ENCODE measurements around the gene RTP5. TPM values are rescaled to one million over a fixed set of nuclear protein-coding genes. Genes with fewer than 3 reads are reported as not detected.

RTP5 gene
- total RNA-seq, 2 donors from 2014 or later, result not detected

GRCh38 chr2:241861264-241861663 is 8.3 kb upstream of the RTP5 start:
- no peaks in the 10 kb centered on the region for H3K4me1 ChIP-seq (ENCODE audit: control insufficient read depth, insufficient read depth, low read length)
- no peaks in the 10 kb centered on the region for H3K4me1 Mint-ChIP-seq
- H3K27ac Mint-ChIP-seq, result no peak overlapping the region
- no peaks in the 10 kb centered on the region for H3K27me3 Mint-ChIP-seq (ENCODE audit: insufficient read depth)
- H3K27me3 ChIP-seq (ENCODE audit: control insufficient read depth, insufficient read depth, low read length, poor library complexity, severe bottlenecking), result peaks cover 6% of the 10 kb centered on the region
- no peak for TF ChIP-seq CTCF (conservative IDR thresholded peaks at IDR 0.05)
- H3K27ac ChIP-seq (ENCODE audit: low read depth, low read length), result no peak overlapping the region
- H3K9me3 Mint-ChIP-seq, result peaks cover 7% of the 10 kb centered on the region
- H3K4me3 ChIP-seq (ENCODE audit: low read length), result no peak overlapping the region
- 88 to 100% methylated on average over 1 of the region's 1 CpG for WGBS, 2 experiments (ENCODE audit: insufficient coverage in 1 of 2, insufficient read length in 1 of 2)
- peaks cover 12% of the 10 kb centered on the region for H3K9me3 ChIP-seq (ENCODE audit: control insufficient read depth, low read length)
- DNase-seq, result no peak
- no peak overlapping the region for H3K4me3 Mint-ChIP-seq
- no peaks in the 10 kb centered on the region for H3K36me3 Mint-ChIP-seq (ENCODE audit: low read depth)
- H3K9ac ChIP-seq (ENCODE audit: extremely low read depth, low read length, poor library complexity, severe bottlenecking), result no peak overlapping the region
- no peaks in the 10 kb centered on the region for H3K36me3 ChIP-seq (ENCODE audit: control insufficient read depth, insufficient read depth, low read length)

DNA sequence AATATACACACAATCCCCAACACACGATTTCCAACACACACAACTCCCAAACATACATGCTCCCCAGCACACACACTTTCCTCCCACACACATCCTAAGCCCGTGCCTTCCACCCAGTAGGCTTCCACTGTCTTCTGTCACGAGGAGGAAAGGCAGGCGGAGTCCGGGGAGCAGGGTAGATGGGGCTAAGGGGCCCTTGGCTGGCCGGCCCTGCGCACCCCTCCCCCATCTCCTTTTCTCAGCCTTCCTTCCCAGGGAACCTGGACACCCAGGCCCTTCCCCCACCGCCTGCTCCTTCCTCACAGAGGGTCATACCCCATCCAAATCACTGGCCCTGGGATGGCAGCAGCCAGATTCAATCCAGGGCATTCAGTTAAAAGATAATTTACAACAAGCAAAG is 7.4 kb upstream of the RTP5 start:
- Mint-ChIP-seq H3K4me1 (no peaks in the 10 kb centered on the region), H3K27me3 (ENCODE audit: insufficient read depth) (no peaks in the 10 kb centered on the region), H3K36me3 (ENCODE audit: low read depth) (no peaks in the 10 kb centered on the region), H3K4me3 (no peak overlapping the region), H3K27ac (no peak overlapping the region), H3K9me3 (peaks cover 7% of the 10 kb centered on the region)
- Histone ChIP-seq H3K27ac (ENCODE audit: low read depth, low read length) (no peak overlapping the region), H3K36me3 (ENCODE audit: control insufficient read depth, insufficient read depth, low read length) (no peaks in the 10 kb centered on the region), H3K27me3 (ENCODE audit: control insufficient read depth, insufficient read depth, low read length, poor library complexity, severe bottlenecking) (peaks cover 6% of the 10 kb centered on the region), H3K9me3 (ENCODE audit: control insufficient read depth, low read length) (peaks cover 12% of the 10 kb centered on the region), H3K4me1 (ENCODE audit: control insufficient read depth, insufficient read depth, low read length) (no peaks in the 10 kb centered on the region), H3K9ac (ENCODE audit: extremely low read depth, low read length, poor library complexity, severe bottlenecking) (no peak overlapping the region), H3K4me3 (ENCODE audit: low read length) (no peak overlapping the region)
- WGBS, 2 experiments (ENCODE audit: insufficient coverage in 1 of 2, insufficient read length in 1 of 2), result 77% methylated on average over 2 to 8 of the region's 8 CpGs
- no peak for TF ChIP-seq CTCF (conservative IDR thresholded peaks at IDR 0.05)
- no peak for DNase-seq

DNA sequence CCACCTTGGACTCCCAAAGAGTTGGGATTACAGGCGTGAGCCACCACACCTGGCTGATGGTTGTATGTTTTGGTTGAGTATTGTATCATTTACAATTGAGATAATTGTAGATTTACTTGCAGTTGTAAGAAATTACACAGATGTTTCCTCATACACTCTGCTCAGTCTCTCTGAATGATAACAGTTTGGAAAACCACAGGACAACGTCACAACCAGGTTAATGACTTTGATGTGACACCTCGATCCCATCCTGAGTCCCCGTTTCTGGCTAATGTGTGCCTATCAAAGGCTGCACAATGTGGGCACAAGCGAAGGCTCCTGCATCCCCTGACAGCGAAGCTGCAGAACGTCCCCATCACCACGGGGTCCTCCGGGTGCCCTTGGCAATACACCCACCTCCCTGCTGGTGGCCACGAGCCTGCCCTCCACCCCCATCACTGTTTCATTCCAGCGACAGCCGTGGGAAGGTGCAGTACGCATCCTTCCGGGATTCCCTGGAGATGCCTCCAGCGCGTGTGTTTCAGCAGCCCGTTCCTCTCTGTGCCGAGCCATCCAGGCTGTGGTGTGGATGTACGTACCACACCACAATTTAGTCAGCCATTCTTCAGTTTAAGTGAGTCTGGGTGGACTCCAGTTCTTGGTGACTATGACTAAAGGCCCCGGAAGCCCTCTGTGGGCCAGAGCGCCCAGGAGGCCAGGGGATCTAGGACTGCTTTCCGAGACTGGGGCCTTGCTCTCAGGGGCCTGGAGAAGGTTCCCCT is 6.6 kb upstream of the RTP5 start:
- H3K27ac ChIP-seq (ENCODE audit: low read depth, low read length), result no peak overlapping the region
- no peak for DNase-seq
- no peaks in the 10 kb centered on the region for H3K36me3 Mint-ChIP-seq (ENCODE audit: low read depth)
- H3K36me3 ChIP-seq (ENCODE audit: control insufficient read depth, insufficient read depth, low read length), result no peaks in the 10 kb centered on the region
- H3K27me3 Mint-ChIP-seq (ENCODE audit: insufficient read depth), result no peaks in the 10 kb centered on the region
- peaks cover 7% of the 10 kb centered on the region for H3K9me3 Mint-ChIP-seq
- no peak overlapping the region for H3K4me3 Mint-ChIP-seq
- H3K4me1 Mint-ChIP-seq, result no peaks in the 10 kb centered on the region
- H3K9me3 ChIP-seq (ENCODE audit: control insufficient read depth, low read length), result peaks cover 12% of the 10 kb centered on the region
- 93% methylated on average over 13 to 22 of the region's 22 CpGs for WGBS, 2 experiments (ENCODE audit: insufficient coverage in 1 of 2, insufficient read length in 1 of 2)
- TF ChIP-seq CTCF (conservative IDR thresholded peaks at IDR 0.05), result no peak
- no peak overlapping the region for H3K4me3 ChIP-seq (ENCODE audit: low read length)
- H3K27ac Mint-ChIP-seq, result no peak overlapping the region
- no peak overlapping the region for H3K9ac ChIP-seq (ENCODE audit: extremely low read depth, low read length, poor library complexity, severe bottlenecking)
- peaks cover 6% of the 10 kb centered on the region for H3K27me3 ChIP-seq (ENCODE audit: control insufficient read depth, insufficient read depth, low read length, poor library complexity, severe bottlenecking)
- H3K4me1 ChIP-seq (ENCODE audit: control insufficient read depth, insufficient read depth, low read length), result no peaks in the 10 kb centered on the region

Measured in endodermal cell (in vitro differentiated cells).